Osteoblast (primary cell): Measurements from ENCODE around the gene TRIM44. TPM values are rescaled to one million over a fixed set of nuclear protein-coding genes. Genes with fewer than 3 reads are reported as not detected.

Experiments used
- DNase-seq: peaks from one replicate; pipeline ENCODE4 v3.0.0; 2011; ENCODE audit warnings: low spot score, mixed read lengths; ENCODE audit not compliant: insufficient read length; ENCODE audit errors: missing footprints
- H2AFZ ChIP-seq: 2 replicates; pipeline ENCODE4 v1.6.0; 2011; ENCODE audit warnings: mild to moderate bottlenecking, low read length
- H3K27ac ChIP-seq: 2 replicates; pipeline ENCODE4 v1.5.1; 2011; ENCODE audit warnings: mild to moderate bottlenecking, low read depth, low read length, moderate library complexity
- H3K27me3 ChIP-seq: 2 replicates; pipeline ENCODE4 v1.6.0; 2012; ENCODE audit warnings: mild to moderate bottlenecking, control low read depth, inconsistent platforms, low read length, moderate library complexity; ENCODE audit not compliant: insufficient read depth
- H3K36me3 ChIP-seq: 2 replicates; pipeline ENCODE4 v1.5.1; 2011; ENCODE audit warnings: mild to moderate bottlenecking, low read length, control low read depth, moderate library complexity; ENCODE audit not compliant: insufficient read depth
- H3K4me1 ChIP-seq: 2 replicates; pipeline ENCODE4 v1.5.1; 2011; ENCODE audit warnings: mild to moderate bottlenecking, low read length, control low read depth, moderate library complexity; ENCODE audit not compliant: insufficient read depth
- H3K4me2 ChIP-seq: 2 replicates; pipeline ENCODE4 v1.6.0; 2011; ENCODE audit warnings: mild to moderate bottlenecking, low read length; ENCODE audit not compliant: insufficient read depth
- H3K4me3 ChIP-seq: fragments of 200-600 bp; sonication (generic); 3 replicates; pipeline ENCODE4 v1.5.1; 2012; ENCODE audit warnings: mild to moderate bottlenecking, low read length, inconsistent platforms; ENCODE audit not compliant: insufficient read depth
- H3K79me2 ChIP-seq: 2 replicates; pipeline ENCODE4 v1.6.0; 2012; ENCODE audit warnings: mild to moderate bottlenecking, low read length, control low read depth, inconsistent platforms; ENCODE audit not compliant: insufficient read depth
- H3K9me3 ChIP-seq: 2 replicates; pipeline ENCODE4 v1.5.1; 2011; ENCODE audit warnings: low read depth, low read length, control low read depth
- H4K20me1 ChIP-seq: 2 replicates; pipeline ENCODE4 v1.6.0; 2012; ENCODE audit warnings: mild to moderate bottlenecking, low read length, control low read depth; ENCODE audit not compliant: insufficient read depth
- CTCF ChIP-seq: IDR thresholded peaks from 2 replicates; pipeline ENCODE4 v1.5.1; 2011; ENCODE audit warnings: mild to moderate bottlenecking, low read depth, low read length, moderate library complexity; ENCODE audit errors: extremely low read depth
- total RNA-seq: library from RNA; depleted of rRNA; stranded (reverse); fragments of >200 nt; gene quantifications from 2 replicates; pipeline ENCODE4 v1.2.3, GENCODE V29; 2012

TRIM44 gene
- total RNA-seq, 1 donor, result 40.5 TPM

GRCh38 chr11:35794333-35794732 lies 131.8 kb downstream of the TRIM44 start:
- Histone ChIP-seq H3K4me1 (peaks cover 38% of the 10 kb centered on the region), H3K79me2 (peaks cover 56% of the 10 kb centered on the region), H3K4me2 (no peak overlapping the region), H3K9me3 (no peaks in the 10 kb centered on the region), H4K20me1 (peaks cover 44% of the 10 kb centered on the region), H3K27ac (no peak overlapping the region), H3K4me3 (no peak overlapping the region), H3K27me3 (no peaks in the 10 kb centered on the region), H3K36me3 (no peaks in the 10 kb centered on the region), H2AFZ (no peak overlapping the region)
- DNase-seq, result no peak
- TF ChIP-seq CTCF, result no peak

DNA sequence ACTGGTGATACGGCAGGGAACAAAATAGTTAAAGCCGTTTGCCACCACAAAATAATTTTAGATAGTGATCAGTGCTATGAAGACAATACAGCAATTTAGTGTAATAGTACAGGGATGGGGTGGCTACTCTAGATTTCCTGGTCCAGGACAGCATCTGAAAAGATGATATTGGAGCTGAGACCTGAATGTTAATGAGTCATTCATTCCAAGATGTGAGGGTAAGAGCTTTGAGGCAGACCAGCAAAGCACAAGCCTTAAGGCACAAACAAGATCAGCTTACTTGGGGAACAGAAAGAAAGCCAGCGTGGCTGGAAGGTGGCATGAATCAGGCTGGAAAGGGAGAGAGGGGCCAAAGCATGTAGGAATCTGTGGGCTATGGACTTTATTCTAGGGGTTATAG lies 132.3 kb downstream of the TRIM44 start:
- Histone ChIP-seq H3K4me2 (no peak overlapping the region), H3K4me3 (no peak overlapping the region), H3K4me1 (peaks cover 38% of the 10 kb centered on the region), H2AFZ (no peak overlapping the region), H3K36me3 (no peaks in the 10 kb centered on the region), H3K79me2 (peaks cover 54% of the 10 kb centered on the region), H3K9me3 (no peaks in the 10 kb centered on the region), H3K27ac (no peak overlapping the region), H3K27me3 (no peaks in the 10 kb centered on the region), H4K20me1 (peaks cover 46% of the 10 kb centered on the region)
- no peak for TF ChIP-seq CTCF
- DNase-seq, result peak; percentile 62

- peak overlapping the region; percentile 41 for H3K4me2 ChIP-seq
- no peak overlapping the region for H3K27ac ChIP-seq
- H3K27me3 ChIP-seq, result no peaks in the 10 kb centered on the region
- H3K4me1 ChIP-seq, result peaks cover 38% of the 10 kb centered on the region
- peaks cover 39% of the 10 kb centered on the region for H3K79me2 ChIP-seq
- DNase-seq, result no peak
- no peak overlapping the region for H3K4me3 ChIP-seq
- H2AFZ ChIP-seq, result no peak overlapping the region
- peaks cover 34% of the 10 kb centered on the region for H4K20me1 ChIP-seq
- no peak for TF ChIP-seq CTCF
- no peaks in the 10 kb centered on the region for H3K36me3 ChIP-seq
- no peaks in the 10 kb centered on the region for H3K9me3 ChIP-seq
Observed at GRCh38 chr11:35796562-35796961, 134.0 kb downstream of the TRIM44 start.

- TF ChIP-seq CTCF, result no peak
- H2AFZ ChIP-seq, result no peak overlapping the region
- no peak overlapping the region for H3K27ac ChIP-seq
- peaks cover 32% of the 10 kb centered on the region for H3K79me2 ChIP-seq
- H4K20me1 ChIP-seq, result peaks cover 32% of the 10 kb centered on the region
- H3K4me1 ChIP-seq, result peaks cover 38% of the 10 kb centered on the region
- H3K27me3 ChIP-seq, result no peaks in the 10 kb centered on the region
- H3K36me3 ChIP-seq, result no peaks in the 10 kb centered on the region
- no peaks in the 10 kb centered on the region for H3K9me3 ChIP-seq
- DNase-seq, result no peak
- no peak overlapping the region for H3K4me3 ChIP-seq
- no peak overlapping the region for H3K4me2 ChIP-seq
Observed at GRCh38 chr11:35798423-35798822, 135.8 kb downstream of the TRIM44 start.
